Endodermal cell (in vitro differentiated cells): ENCODE data around the gene MTA1. TPM values are rescaled to one million over a fixed set of nuclear protein-coding genes. Genes with fewer than 3 reads are reported as not detected.

Experiments used
- DNase-seq: peaks from one replicate; pipeline ENCODE4 v3.0.0-alpha.2; 2017
- H3K27ac ChIP-seq: 2 replicates; pipeline ENCODE4 v1.5.1; 2013; ENCODE audit warnings: mild to moderate bottlenecking, low read depth, low read length, moderate library complexity
- H3K27me3 ChIP-seq: 2 replicates; pipeline ENCODE4 v1.6.1; 2013; ENCODE audit warnings: mild to moderate bottlenecking, low read length, moderate library complexity; ENCODE audit not compliant: insufficient read depth, control insufficient read depth, poor library complexity, severe bottlenecking
- H3K36me3 ChIP-seq: 2 replicates; pipeline ENCODE4 v1.7.0; 2013; ENCODE audit warnings: mild to moderate bottlenecking, low read length, moderate library complexity; ENCODE audit not compliant: control insufficient read depth, insufficient read depth
- H3K4me1 ChIP-seq: one replicate; pipeline ENCODE4 v1.7.0; 2013; ENCODE audit warnings: low read length; ENCODE audit not compliant: control insufficient read depth, insufficient read depth
- H3K4me3 ChIP-seq: 2 replicates; pipeline ENCODE4 v1.5.1; 2013; ENCODE audit warnings: mild to moderate bottlenecking, low read length, moderate library complexity
- H3K9ac ChIP-seq: 2 replicates; pipeline ENCODE4 v1.6.1; 2013; ENCODE audit warnings: mild to moderate bottlenecking, low read length, moderate library complexity; ENCODE audit not compliant: poor library complexity, severe bottlenecking; ENCODE audit errors: extremely low read depth
- H3K9me3 ChIP-seq: 2 replicates; pipeline ENCODE4 v1.6.1; 2013; ENCODE audit warnings: mild to moderate bottlenecking, low read length, moderate library complexity; ENCODE audit not compliant: control insufficient read depth
- H3K27ac Mint-ChIP-seq: 2 replicates; pipeline ENCODE4 v1.8.0; 2020; ENCODE audit warnings: mixed read lengths
- H3K27me3 Mint-ChIP-seq: 2 replicates; pipeline ENCODE4 v1.8.0; 2021; ENCODE audit warnings: mild to moderate bottlenecking, mixed read lengths; ENCODE audit not compliant: insufficient read depth
- H3K36me3 Mint-ChIP-seq: 2 replicates; pipeline ENCODE4 v1.8.0; 2020; ENCODE audit warnings: low read depth, mixed read lengths
- H3K4me1 Mint-ChIP-seq: 2 replicates; pipeline ENCODE4 v1.8.0; 2020; ENCODE audit warnings: mixed read lengths
- H3K4me3 Mint-ChIP-seq: 2 replicates; pipeline ENCODE4 v1.8.0; 2020; ENCODE audit warnings: mild to moderate bottlenecking, moderate library complexity, mixed read lengths
- H3K9me3 Mint-ChIP-seq: 2 replicates; pipeline ENCODE4 v1.8.0; 2020; ENCODE audit warnings: mild to moderate bottlenecking, mixed read lengths
- WGBS, 2 experiments: methylation state at CpG; one replicate each; pipeline versions ENCODE4 v1.1.5 to v1.1.7; 2013; ENCODE audit warnings: missing lambda C conversion rate in 2 of 2, mixed read lengths in 1 of 2; ENCODE audit not compliant: insufficient coverage in 1 of 2, insufficient read length in 1 of 2; 5-methylcytosine and 5-hydroxymethylcytosine counted together
- total RNA-seq, 2 donors: library from RNA; stranded (reverse); fragmentation: NEBNext Ultra II Directional in 1 of 2; extraction: Animal tissue kit (Norgen Biotek cat#: 25700) in 1 of 2; gene quantifications; 2 replicates in 1 of 2; 3 replicates in 1 of 2; pipeline ENCODE4 v1.2.1, GENCODE V29; 2021
- TF ChIP-seq, protein P1 (sequence below): fragments of 200-600 bp; sonication (generic); conservative IDR thresholded peaks from 2 replicates; pipeline ENCODE4 v1.5.0; 2021; ENCODE audit warnings: antibody characterized with exemption, mild to moderate bottlenecking

MTA1 gene
- total RNA-seq, 2 donors from 2014 or later, result 245 to 246 TPM

DNA sequence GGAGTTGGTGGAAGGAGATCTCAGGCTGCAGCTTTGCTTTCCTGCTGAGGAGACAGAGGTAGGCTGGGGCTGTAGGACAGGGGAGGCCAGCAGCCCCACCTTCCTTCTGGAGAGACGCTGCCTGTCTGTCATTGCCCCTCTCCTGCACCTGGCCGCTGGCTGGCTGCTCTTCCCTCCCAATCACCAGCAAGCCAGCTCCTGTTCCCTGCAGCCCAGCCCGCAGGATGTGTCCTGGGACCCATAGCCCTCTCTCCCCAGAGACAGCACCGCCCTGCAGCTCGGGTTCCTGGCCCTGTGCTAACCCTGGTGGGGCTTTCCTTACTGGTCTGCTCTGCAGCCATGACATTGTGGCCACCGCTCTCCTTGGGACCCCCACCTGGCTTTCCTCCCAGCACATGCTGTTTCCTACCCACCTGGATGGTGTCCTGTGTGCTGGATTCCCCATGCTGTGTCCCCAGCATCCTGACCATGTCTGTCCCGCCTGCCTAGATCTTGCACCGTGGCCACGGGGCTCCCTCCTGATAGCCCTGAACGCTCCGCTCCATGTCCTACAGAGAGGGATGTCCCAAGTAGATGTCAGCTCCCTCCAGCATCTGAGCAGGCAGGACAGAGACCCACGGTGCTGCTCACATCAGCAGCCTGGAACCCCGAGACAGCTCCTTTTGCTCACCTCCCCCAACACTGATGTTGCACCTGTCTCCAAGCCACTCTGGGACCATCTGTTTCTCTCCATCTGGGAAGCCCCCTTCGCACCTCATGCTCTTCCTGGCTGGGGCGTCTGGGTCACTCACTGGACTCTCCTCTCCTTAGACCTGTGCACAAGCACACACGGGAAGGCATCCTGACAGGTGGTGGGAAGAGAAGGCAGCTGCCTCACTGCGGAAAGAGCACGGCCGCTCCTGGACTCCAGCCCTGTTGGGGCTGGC is 1.1 kb upstream of the MTA1 start:
- H3K36me3 Mint-ChIP-seq, result peaks cover 13% of the 10 kb centered on the region
- Histone ChIP-seq H3K27me3 (peaks cover 11% of the 10 kb centered on the region), H3K36me3 (peaks cover 14% of the 10 kb centered on the region), H3K27ac (no peak overlapping the region), H3K4me3 (peak overlapping the region; percentile 79), H3K9me3 (no peaks in the 10 kb centered on the region), H3K9ac (no peak overlapping the region), H3K4me1 (peaks cover 4% of the 10 kb centered on the region)
- TF ChIP-seq, protein P1, sequence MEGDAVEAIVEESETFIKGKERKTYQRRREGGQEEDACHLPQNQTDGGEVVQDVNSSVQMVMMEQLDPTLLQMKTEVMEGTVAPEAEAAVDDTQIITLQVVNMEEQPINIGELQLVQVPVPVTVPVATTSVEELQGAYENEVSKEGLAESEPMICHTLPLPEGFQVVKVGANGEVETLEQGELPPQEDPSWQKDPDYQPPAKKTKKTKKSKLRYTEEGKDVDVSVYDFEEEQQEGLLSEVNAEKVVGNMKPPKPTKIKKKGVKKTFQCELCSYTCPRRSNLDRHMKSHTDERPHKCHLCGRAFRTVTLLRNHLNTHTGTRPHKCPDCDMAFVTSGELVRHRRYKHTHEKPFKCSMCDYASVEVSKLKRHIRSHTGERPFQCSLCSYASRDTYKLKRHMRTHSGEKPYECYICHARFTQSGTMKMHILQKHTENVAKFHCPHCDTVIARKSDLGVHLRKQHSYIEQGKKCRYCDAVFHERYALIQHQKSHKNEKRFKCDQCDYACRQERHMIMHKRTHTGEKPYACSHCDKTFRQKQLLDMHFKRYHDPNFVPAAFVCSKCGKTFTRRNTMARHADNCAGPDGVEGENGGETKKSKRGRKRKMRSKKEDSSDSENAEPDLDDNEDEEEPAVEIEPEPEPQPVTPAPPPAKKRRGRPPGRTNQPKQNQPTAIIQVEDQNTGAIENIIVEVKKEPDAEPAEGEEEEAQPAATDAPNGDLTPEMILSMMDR, result no peak
- WGBS, 2 experiments, result 89 to 96% methylated on average over 13 to 19 of the region's 19 CpGs
- no peaks in the 10 kb centered on the region for H3K9me3 Mint-ChIP-seq
- peak; percentile 46 for DNase-seq
- H3K27me3 Mint-ChIP-seq, result peaks cover 21% of the 10 kb centered on the region
- H3K27ac Mint-ChIP-seq, result peak overlapping the region; percentile 39
- peaks cover 8% of the 10 kb centered on the region for H3K4me1 Mint-ChIP-seq
- H3K4me3 Mint-ChIP-seq, result peak overlapping the region; percentile 63

DNA sequence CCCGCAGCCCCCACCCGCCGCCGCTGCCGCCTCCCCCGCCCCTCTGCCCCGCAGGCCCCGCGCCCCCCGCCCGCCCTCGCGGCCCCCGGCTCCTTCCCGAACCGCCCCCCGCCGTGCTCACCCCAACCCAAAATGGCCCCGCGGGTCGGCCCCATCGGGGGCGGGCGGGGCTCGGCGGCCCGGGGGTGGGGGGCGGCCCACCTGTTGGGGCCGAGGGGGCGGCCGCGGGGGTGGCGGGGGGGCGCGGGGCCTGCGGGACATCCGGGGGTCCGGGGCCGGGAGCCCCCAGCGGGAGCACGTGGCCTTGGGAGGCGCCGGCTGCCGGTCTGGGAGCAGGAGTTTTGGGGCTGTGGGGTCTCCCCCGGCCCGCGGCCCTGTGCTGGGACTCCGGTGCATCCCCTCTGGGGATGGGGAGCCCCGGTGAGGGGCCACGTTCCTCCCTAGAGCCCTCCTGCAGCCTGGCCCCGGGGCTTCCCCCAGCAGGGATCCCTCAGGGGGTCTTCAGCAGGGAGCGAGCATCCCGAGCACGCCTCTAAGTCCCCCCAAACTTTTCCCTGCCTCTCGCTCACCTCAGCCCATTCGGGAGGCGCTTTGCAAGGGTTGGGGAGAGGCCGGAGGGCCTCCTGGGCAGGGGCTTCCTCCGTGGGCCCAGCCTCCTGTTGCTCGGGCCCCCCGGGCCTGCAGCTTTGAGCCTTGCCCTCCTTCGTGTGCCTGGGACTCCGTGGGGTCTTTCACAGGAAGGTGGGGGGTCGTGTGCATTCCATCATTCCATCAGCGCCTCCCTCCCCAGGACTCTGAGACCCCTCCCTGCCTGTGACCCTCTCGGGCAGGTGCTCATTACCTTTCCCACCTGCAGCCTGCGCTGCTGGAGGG is 710 bp downstream of the MTA1 start:
- peaks cover 6% of the 10 kb centered on the region for H3K4me1 Mint-ChIP-seq
- no peak overlapping the region for H3K27ac ChIP-seq
- DNase-seq, result no peak
- H3K4me3 Mint-ChIP-seq, result peak overlapping the region; percentile 85
- no peaks in the 10 kb centered on the region for H3K9me3 Mint-ChIP-seq
- H3K9ac ChIP-seq, result peak overlapping the region; percentile 76
- no peaks in the 10 kb centered on the region for H3K9me3 ChIP-seq
- TF ChIP-seq, protein P1, result no peak
- 2 to 3% methylated on average over 12 to 57 of the region's 67 CpGs for WGBS, 2 experiments
- peaks cover 23% of the 10 kb centered on the region for H3K36me3 Mint-ChIP-seq
- peaks cover 19% of the 10 kb centered on the region for H3K36me3 ChIP-seq
- H3K4me1 ChIP-seq, result peaks cover 4% of the 10 kb centered on the region
- peaks cover 8% of the 10 kb centered on the region for H3K27me3 Mint-ChIP-seq
- peak overlapping the region; percentile 90 for H3K27ac Mint-ChIP-seq
- no peaks in the 10 kb centered on the region for H3K27me3 ChIP-seq
- peak overlapping the region; percentile 88 for H3K4me3 ChIP-seq

DNA sequence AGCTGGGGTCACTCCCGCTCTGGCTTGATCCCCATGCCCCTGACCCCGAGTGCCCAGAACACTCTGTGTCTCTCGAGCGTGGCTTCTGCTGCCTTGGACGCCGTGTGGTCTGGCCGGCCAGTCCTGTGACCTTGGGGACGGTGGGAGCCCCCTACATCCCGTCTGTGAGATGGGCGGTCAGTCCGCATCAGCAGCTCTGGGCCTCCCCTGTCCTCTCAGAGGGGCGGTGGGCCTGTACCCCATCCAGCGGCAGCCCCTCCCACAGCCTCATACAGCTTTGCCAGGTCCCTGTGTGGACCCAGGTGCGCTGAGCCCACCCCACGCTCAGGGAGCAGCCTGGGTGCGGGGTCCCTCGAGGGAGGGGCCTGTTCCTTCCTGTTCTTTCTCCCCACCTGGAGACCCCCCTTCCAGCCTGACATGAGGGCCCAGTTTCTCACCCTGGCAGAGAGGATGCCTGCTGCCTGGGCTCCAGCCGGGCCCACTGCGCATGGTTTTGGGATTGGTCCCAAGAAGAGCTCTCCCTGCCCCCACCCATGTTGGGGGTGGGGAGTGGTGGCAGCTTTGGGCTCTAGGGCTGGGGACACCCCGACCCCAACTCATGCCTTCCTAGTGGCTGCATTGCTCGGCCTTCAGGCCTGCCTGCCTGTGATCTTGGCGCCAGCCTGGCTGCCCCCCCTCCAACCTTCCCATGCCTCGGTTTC is 1.5 kb downstream of the MTA1 start:
- peaks cover 6% of the 10 kb centered on the region for H3K4me1 Mint-ChIP-seq
- H3K9me3 Mint-ChIP-seq, result no peaks in the 10 kb centered on the region
- no peaks in the 10 kb centered on the region for H3K9me3 ChIP-seq
- peak overlapping the region; percentile 85 for H3K4me3 Mint-ChIP-seq
- H3K27me3 ChIP-seq, result no peaks in the 10 kb centered on the region
- no peak for DNase-seq
- peaks cover 22% of the 10 kb centered on the region for H3K36me3 ChIP-seq
- H3K27ac Mint-ChIP-seq, result peak overlapping the region; percentile 90
- peak overlapping the region; percentile 17 for H3K27ac ChIP-seq
- TF ChIP-seq, protein P1, result no peak
- peaks cover 6% of the 10 kb centered on the region for H3K27me3 Mint-ChIP-seq
- H3K9ac ChIP-seq, result peak overlapping the region; percentile 76
- 70 to 93% methylated on average over 3 to 23 of the region's 23 CpGs for WGBS, 2 experiments
- H3K4me1 ChIP-seq, result peaks cover 4% of the 10 kb centered on the region
- H3K4me3 ChIP-seq, result peak overlapping the region; percentile 88
- peaks cover 30% of the 10 kb centered on the region for H3K36me3 Mint-ChIP-seq
